Stimulated activated CD4-positive, alpha-beta T cell treated with anti-CD3 and anti-CD28 coated beads, TNF-alpha, amount 100 ng/mL, for 24 hours (primary cell): Measurements from ENCODE around the gene MTF1.
"Not testable (repeated sequence)": the region's sequence is repeated elsewhere in the genome, so short reads cannot be mapped to it uniquely, and the experiment has no call there.

Experiments used
- DNase-seq, 3 experiments: peaks; one replicate each; pipeline ENCODE4 v3.0.0-alpha.2; 2020; ENCODE audit warnings: low read depth in 3 of 3

The MTF1 gene

GRCh38 chr1:37859507-37860345 is at the start of gene MTF1:
TSS of gene MTF1 (minus strand) at chr1:37859592. CDS start at chr1:37857658, 1,934 bp downstream.
- DNase-seq = peak; percentile 94 to 97 (median 96)

DNA sequence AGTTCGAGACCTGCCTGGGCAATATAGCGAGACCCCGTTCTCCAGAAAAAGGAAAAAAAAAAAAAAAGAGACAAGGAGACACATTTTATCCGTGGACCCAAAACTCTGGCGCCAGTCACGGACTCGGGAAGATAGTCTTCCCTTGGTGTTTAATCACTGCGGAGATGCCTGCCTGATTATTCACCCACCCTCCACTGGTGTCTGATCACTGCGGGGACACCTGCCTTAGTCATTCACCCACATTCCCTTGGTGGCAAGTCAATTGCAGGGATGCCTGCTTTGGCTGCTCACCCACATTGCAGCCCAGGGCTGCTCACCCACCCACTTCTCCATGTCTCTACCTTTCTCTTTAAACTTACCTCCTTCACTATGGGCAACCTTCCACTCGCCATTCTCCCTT is 49.1 kb upstream of the MTF1 start:
- DNase-seq = not testable (repeated sequence)

- not testable (repeated sequence) for DNase-seq
Observed at GRCh38 chr1:37907416-37908125, 48.2 kb upstream of the MTF1 start.

GRCh38 chr1:37906591-37906990 is 47.2 kb upstream of the MTF1 start:
- DNase-seq = not testable (repeated sequence)

DNA sequence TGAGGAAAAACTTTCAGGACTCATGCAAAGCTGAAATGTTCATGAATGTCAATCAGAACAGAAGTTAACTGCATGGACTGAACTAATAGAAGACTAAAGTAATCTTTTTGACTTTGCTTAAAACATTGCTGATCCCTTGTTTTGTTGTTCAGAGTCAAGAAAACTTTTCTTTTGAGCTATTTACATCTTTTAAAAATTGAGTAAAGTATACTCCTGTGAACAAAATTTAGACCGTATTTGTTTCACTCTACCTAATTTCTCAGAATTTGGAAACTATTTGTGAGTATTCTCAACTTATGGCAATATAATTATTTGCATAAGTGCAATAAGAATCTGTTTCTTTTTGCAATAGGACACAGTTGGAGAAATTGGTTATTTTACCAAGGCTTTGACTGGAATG is 46.3 kb upstream of the MTF1 start:
- no peak for DNase-seq

DNA sequence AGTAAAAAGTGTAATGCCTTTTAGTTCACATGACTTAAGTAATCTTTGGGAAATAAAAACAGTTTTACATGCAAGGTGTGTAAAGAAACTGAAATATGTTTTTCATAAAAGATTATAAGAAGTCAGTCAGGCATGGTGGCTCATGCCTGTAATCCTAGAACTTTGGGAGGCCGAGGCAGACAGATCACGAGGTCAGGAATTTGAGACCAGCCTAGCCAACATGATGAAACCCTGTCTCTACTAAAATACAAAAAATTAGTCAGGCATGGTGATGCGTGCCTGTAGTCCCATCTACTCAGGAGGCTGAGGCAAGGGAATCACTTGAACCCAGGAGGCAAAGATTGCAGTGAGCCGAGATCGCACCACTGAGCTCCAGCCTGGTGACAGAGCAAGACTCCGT is 44.5 kb upstream of the MTF1 start:
- not testable (repeated sequence) for DNase-seq

GRCh38 chr1:37902983-37903382 is 43.6 kb upstream of the MTF1 start:
- DNase-seq = no peak

DNA sequence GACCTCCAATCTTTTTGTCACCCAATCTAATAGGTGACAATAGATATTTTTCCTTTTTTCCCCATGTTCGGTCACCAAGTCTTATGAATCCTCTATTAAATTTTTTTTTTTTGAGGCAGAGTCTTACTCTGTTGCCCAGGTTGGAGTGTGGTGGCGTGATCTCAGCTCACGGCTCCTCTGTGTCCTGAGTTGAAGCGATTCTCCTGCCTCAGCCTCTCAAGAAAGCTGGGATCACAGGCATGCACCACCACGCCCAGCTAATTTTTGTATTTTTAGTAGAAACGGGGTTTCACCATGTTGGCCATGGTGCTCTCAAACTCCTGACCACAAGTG is 42.5 kb upstream of the MTF1 start:
- no peak for DNase-seq

- no peak for DNase-seq
Observed at GRCh38 chr1:37901191-37901892, 42.0 kb upstream of the MTF1 start.

- not testable (repeated sequence) for DNase-seq
Observed at GRCh38 chr1:37897563-37897962, 38.2 kb upstream of the MTF1 start.

GRCh38 chr1:37893673-37894072 is 34.3 kb upstream of the MTF1 start:
- DNase-seq = no peak

DNA sequence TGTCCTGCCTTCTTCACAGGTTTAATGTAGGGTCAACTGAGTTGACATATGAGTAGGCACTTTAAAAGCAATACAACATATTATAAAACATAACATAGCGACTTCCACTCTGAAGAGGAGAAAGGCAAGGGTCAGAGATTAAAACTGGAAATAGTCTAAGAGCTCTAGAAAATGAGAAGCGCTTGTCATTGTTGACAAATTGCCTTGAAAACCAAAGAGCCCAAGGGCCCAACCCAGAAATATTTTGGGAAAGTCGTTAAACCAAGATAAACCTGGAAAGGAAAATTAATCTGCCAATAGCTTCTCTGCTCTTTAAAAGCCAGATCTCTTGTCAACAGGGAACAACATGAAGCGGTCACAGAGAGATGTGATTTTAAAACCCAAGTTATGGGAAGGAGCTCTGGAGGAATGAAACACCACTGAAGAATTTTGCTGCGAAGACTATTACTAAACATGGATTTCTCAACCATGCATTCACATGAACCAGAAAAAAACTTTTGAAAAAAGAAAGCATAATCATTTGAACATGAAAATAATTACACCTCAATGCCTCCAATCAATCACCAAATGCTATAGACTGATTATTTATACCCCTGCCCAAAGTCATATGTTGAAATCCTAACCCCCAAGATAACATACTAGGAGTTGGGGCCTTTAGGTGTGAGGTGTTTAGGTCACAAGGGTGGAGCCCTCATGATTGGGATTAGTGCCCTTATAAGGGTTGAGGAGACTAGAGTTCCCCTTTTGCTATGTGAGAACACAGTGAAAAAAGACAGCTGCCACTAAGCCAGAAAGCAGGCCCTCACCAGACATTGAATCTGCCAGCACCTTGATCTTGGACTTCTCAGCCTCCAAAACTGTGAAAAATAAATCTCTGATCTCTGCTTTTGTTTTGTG is 33.0 kb upstream of the MTF1 start:
- DNase-seq = no peak

DNA sequence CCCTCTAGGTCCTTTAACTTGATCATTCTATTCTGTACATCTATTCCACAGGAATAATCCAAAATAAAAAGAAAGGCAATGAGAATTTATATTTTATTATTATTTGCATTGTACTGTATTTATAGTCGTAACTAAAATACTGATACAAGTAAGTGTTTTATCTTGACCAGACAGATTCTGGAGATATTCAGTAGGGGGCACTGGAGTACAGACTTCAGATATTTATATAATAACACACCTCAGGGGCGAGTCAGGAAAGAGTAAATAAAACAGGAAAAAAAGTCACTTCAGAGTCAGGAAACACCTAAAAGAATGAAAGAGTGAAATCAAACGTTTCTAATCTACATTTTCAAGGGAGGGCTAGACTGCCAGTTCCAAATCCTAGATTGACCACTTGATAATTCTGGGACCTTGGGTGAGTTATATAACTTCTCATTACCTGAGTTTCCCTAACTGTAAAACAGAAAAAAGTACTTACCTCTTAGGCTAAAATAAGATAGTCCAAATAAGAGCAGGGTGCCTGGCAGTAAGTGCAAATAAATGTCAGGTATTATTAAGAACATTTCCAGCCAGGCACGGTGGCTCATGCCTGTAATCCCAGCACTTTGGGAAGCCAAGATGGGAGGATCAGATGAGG is 31.1 kb upstream of the MTF1 start:
- no peak for DNase-seq

- DNase-seq = no peak
Observed at GRCh38 chr1:37888022-37888700, 28.8 kb upstream of the MTF1 start.

- DNase-seq = no peak
Observed at GRCh38 chr1:37884145-37884544, 24.8 kb upstream of the MTF1 start.

- DNase-seq = no peak
Observed at GRCh38 chr1:37883671-37884070, 24.3 kb upstream of the MTF1 start.

DNA sequence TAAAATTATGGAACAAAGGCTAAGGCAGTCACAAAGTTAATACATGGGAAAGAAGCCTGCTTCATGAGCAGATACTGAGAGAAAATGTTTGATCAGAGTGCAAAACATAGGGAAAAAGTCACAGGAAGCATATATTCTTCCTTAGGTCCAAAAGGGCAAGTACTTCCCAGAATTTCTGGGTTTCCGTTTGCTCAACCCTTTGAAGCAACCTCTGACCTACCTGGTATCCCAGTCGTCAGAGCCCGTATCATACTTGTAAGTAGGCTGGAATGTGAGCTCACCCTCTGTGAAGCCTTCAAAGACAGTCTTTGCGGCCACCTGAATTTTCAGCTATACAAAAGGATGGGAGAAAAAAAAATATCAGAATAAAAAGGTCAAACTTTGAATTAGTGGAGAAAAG is 20.5 kb upstream of the MTF1 start:
- no peak for DNase-seq

DNA sequence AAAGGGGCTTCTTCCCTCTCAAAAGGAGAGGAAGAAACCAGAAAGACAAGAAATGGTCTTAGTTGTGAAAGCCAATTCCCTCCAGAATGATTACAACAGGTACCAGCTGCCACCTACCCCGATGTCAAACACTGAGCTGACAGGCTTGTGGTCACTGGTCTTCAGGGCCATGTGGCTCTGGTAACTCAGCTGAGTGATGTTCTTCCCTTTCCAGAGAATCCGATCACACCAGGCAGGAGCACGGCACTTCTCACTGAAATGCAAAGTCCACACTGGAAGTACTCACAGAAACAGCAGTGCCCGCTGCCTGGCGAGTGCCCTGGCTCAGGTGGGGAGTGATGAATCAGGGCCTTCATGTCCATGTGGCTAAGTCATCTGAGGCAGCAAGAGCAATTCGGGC is 18.7 kb upstream of the MTF1 start:
- DNase-seq = no peak

GRCh38 chr1:37875833-37876232 is 16.4 kb upstream of the MTF1 start:
- no peak for DNase-seq

DNA sequence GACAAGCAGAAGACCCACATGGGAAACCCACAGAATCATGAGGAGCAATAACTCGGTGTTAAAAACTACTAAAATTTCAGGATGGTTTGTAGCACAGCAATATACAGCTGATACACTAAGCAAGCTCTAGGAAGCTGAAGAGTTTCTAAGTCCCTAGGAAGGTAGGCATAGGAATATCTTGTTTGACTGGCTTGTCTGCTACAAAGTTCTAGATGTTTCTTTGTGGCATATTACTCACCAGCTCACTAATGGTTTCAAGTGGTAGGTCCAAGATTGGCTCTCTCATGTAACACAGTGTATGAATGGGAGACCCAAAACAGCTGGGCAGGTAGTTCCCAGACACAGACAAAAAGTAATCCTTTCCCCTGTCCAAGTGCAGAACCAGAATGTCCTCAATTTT is 13.3 kb upstream of the MTF1 start:
- DNase-seq = no peak

DNA sequence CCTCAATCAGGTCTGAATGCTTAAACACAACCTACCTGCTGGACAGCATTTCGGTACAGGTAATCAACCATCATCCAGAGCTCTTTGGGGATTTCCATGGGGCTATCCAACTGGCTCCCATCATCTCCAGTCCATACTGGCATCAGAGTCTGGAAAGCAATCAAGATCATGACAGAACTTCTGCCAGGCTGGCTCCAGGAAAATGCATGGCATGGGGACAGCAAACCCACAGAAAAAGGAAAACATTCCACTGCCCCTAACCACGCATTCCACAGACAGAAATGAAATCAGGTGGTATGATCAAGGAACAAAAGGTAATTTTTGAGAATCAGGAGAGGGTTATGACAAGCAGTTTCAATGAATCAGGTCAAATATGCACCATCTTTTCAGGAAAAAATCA is 9.1 kb upstream of the MTF1 start:
- DNase-seq = no peak
